Measurements from ENCODE around the gene USP14. TPM values are rescaled to one million over a fixed set of nuclear protein-coding genes. Genes with fewer than 3 reads are reported as not detected.
"Not testable (repeated sequence)": the region's sequence is repeated elsewhere in the genome, so short reads cannot be mapped to it uniquely, and the experiment has no call there.

USP14 gene
- 21.4 and 24.8 TPM in 2 replicates for total RNA-seq

DNA sequence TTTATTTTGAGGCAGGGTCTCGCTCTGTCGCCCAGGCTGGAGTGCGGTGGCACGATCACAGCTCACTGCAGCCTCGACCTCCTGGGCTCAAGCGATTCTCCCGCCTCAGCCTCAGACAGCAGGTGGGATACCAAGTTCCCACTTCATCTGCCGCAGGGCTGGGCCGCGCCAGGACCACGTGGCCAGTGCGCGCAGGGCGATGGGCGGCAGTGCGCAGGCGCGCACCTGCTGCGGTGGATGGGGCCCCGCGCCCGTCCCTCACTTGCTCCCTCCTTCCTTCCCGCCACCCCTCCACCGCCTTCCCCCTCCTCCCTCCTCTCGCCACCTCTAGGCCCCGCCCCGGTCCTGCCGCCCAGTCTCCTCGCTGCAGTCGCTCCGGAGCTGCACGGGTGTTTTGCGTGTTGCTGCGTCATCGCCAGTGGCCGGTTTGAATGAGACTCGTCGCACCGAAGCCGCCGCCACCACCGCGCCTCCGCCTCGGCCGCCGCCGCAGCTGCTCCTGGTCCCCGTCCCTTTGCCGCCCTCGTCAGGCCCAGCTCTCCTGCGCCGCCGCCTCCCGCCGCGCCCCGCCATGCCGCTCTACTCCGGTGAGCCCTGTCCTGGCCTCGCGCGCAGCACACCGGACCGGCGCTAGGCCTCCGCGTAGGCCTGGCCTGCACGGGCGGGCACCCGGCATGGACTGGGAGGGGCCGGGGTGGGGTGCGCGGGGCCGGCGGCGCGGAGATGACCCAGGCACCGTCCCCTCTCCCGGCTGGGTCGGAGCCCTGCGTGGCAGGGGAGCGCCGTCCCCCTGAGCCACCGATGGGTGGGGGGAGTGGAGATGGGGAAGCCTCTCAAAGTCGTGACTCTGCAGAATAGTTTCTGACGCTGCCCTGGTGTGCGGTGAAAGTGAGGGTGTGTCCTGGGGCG lies at the start of gene USP14:
USP14 (plus strand) TSS at position 430 of the 909 bp plus-strand sequence; CDS start at position 572, 142 bp downstream.
- H3K4me3 ChIP-seq (ENCODE audit: insufficient read depth, low read length), result peak within 1 kb of the TSS; percentile 97
- no peaks in the 10 kb centered on the region for H3K27me3 ChIP-seq (ENCODE audit: insufficient read depth, low read length)
- TF ChIP-seq, protein P1, sequence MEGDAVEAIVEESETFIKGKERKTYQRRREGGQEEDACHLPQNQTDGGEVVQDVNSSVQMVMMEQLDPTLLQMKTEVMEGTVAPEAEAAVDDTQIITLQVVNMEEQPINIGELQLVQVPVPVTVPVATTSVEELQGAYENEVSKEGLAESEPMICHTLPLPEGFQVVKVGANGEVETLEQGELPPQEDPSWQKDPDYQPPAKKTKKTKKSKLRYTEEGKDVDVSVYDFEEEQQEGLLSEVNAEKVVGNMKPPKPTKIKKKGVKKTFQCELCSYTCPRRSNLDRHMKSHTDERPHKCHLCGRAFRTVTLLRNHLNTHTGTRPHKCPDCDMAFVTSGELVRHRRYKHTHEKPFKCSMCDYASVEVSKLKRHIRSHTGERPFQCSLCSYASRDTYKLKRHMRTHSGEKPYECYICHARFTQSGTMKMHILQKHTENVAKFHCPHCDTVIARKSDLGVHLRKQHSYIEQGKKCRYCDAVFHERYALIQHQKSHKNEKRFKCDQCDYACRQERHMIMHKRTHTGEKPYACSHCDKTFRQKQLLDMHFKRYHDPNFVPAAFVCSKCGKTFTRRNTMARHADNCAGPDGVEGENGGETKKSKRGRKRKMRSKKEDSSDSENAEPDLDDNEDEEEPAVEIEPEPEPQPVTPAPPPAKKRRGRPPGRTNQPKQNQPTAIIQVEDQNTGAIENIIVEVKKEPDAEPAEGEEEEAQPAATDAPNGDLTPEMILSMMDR (IDR thresholded peaks at IDR 0.05; ENCODE audit: extremely low read depth, low read depth, low read length), result no peak
- peaks cover 5% of the 10 kb centered on the region for H3K36me3 ChIP-seq (ENCODE audit: insufficient read depth, low read length)
- H3K79me2 ChIP-seq (ENCODE audit: insufficient read depth, low read length), result peaks cover 47% of the 10 kb centered on the region
- DNase-seq (ENCODE audit: insufficient read length, low spot score, missing footprints), result peak; percentile 99
- peak within 1 kb of the TSS; percentile 87 for H2AFZ ChIP-seq (ENCODE audit: low read length)
- H3K9me3 ChIP-seq (ENCODE audit: low read depth, low read length), result no peaks in the 10 kb centered on the region
- H3K4me1 ChIP-seq (ENCODE audit: insufficient read depth, low read length), result peaks cover 9% of the 10 kb centered on the region
- H4K20me1 ChIP-seq (ENCODE audit: insufficient read depth, low read length), result peaks cover 23% of the 10 kb centered on the region
- H3K4me2 ChIP-seq (ENCODE audit: insufficient read depth, low read length), result peak within 1 kb of the TSS; percentile 85
- H3K27ac ChIP-seq (ENCODE audit: low read depth, low read length), result peak within 1 kb of the TSS; percentile 85

DNA sequence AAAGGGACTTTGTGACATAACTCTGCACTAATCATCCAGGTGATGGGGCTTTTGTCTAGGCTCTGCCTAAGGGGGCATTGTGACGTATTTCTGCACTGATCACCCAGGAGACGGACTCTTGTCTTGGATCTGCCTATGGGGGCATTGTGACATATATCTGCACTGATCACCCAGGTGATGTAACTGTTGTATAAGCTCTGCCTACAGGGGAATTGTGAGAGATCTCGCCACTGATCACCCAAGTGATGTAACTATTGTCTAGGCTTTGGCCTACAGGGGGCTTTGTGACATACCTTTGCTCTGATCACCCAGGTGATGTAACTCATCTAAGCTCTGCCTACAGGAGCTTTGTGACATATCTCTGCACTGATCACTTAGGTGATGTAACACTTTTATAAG lies 49.7 kb upstream of the USP14 start:
- not testable (repeated sequence) for H4K20me1 ChIP-seq (ENCODE audit: insufficient read depth, low read length); H3K4me3 ChIP-seq (ENCODE audit: insufficient read depth, low read length); H3K36me3 ChIP-seq (ENCODE audit: insufficient read depth, low read length); H3K27ac ChIP-seq (ENCODE audit: low read depth, low read length); H2AFZ ChIP-seq (ENCODE audit: low read length); DNase-seq (ENCODE audit: insufficient read length, low spot score, missing footprints); H3K4me2 ChIP-seq (ENCODE audit: insufficient read depth, low read length); H3K27me3 ChIP-seq (ENCODE audit: insufficient read depth, low read length); H3K4me1 ChIP-seq (ENCODE audit: insufficient read depth, low read length); H3K9me3 ChIP-seq (ENCODE audit: low read depth, low read length); H3K79me2 ChIP-seq (ENCODE audit: insufficient read depth, low read length)

DNA sequence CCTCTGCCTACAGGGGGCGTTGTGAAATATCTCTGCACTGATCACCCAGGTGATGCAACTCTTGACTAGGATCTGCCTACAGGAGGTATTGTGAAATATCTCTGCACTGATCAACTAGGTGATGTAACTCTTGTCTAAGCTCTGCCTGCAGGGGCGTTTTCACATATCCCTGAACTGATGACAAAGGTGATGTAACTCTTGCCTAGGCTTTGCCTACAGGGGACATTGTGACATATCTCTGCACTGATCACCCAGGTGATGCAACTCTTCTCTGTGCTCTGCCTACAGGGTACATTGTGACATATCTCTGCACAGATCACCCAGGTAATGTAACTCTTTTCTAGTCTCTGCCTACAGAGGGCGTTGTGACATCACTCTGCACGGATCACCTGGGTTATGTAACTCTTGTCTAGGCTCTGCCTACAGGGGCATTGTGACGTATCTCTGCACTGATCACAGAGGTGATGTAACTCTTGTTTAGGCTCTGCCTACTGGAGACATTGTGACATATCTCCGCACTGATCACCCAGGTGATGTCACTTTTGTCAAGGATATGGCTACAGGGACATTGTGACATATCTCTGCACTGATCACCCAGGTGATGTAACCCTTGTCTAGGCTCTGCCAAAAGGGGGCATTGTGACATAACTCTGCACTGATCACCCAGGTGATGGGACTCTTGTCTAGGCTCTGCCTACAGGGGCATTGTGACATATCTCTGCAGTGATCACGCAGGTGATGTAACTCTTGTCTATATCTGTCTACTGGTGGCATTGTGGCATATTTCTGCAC lies 49.0 kb upstream of the USP14 start:
- H3K4me3 ChIP-seq (ENCODE audit: insufficient read depth, low read length); H2AFZ ChIP-seq (ENCODE audit: low read length); DNase-seq (ENCODE audit: insufficient read length, low spot score, missing footprints); H3K27ac ChIP-seq (ENCODE audit: low read depth, low read length); H3K4me1 ChIP-seq (ENCODE audit: insufficient read depth, low read length); H4K20me1 ChIP-seq (ENCODE audit: insufficient read depth, low read length); H3K79me2 ChIP-seq (ENCODE audit: insufficient read depth, low read length); H3K9me3 ChIP-seq (ENCODE audit: low read depth, low read length); H3K4me2 ChIP-seq (ENCODE audit: insufficient read depth, low read length); H3K27me3 ChIP-seq (ENCODE audit: insufficient read depth, low read length); H3K36me3 ChIP-seq (ENCODE audit: insufficient read depth, low read length): not testable (repeated sequence)

DNA sequence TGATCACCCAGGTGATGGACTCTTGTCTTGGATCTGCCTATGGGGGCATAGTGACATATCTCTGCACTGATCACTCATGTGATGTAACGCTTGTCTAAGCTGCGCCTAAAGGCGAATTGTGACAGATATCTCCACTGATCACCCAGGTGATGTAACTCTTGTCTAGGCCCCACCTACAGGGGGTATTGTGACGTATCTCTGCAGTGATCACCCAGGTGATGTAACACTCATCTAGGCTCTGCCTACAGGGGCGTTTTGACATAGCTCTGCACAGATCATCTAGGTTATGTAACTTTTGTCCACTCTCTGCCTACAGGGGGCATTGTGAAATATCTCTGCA lies 48.5 kb upstream of the USP14 start:
- not testable (repeated sequence) for H3K4me3 ChIP-seq (ENCODE audit: insufficient read depth, low read length); H3K27me3 ChIP-seq (ENCODE audit: insufficient read depth, low read length); DNase-seq (ENCODE audit: insufficient read length, low spot score, missing footprints); H3K79me2 ChIP-seq (ENCODE audit: insufficient read depth, low read length); H3K36me3 ChIP-seq (ENCODE audit: insufficient read depth, low read length); H3K9me3 ChIP-seq (ENCODE audit: low read depth, low read length); H3K4me2 ChIP-seq (ENCODE audit: insufficient read depth, low read length); H3K4me1 ChIP-seq (ENCODE audit: insufficient read depth, low read length); H2AFZ ChIP-seq (ENCODE audit: low read length); H4K20me1 ChIP-seq (ENCODE audit: insufficient read depth, low read length); H3K27ac ChIP-seq (ENCODE audit: low read depth, low read length)

DNA sequence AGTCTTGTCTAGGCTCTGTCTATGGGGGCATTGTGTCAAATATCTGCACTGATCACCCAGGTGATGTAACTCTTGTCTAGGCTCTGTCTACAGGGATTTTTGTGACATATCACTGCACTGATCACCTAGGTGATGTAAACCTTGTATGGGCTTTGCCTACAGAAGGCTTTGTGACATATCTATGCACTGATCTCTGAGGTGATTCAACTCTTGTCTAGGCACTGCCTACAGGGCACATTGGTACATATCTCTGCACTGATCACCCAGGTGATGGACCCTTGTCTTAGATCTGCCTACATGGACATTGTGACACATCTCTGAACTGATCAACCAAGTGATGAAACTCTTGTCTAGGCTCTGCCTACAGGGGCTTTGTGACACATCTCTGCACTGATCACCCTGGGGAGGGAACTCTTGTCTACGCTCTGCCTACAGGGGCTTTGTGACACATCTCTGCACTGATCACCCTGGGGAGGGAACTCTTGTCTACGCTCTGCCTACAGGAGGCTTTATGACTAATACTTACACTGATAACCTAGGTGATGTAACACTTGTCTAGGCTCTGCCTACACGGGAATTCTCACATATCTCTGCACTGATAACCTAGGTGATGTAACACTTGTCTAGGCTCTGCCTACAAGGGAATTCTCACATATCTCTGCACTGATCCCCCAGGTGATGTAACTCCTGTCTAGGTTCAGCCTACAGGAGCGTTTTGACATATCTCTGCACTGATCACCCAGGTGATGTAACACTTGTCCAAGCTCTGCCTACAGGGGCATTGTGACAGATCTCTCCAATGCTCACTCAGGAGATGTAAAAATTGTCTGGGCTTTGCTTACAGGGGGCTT lies 47.8 kb upstream of the USP14 start:
- DNase-seq (ENCODE audit: insufficient read length, low spot score, missing footprints); H3K79me2 ChIP-seq (ENCODE audit: insufficient read depth, low read length); H3K4me3 ChIP-seq (ENCODE audit: insufficient read depth, low read length); H3K27ac ChIP-seq (ENCODE audit: low read depth, low read length); H4K20me1 ChIP-seq (ENCODE audit: insufficient read depth, low read length); H3K4me1 ChIP-seq (ENCODE audit: insufficient read depth, low read length); H3K36me3 ChIP-seq (ENCODE audit: insufficient read depth, low read length); H3K27me3 ChIP-seq (ENCODE audit: insufficient read depth, low read length); H3K9me3 ChIP-seq (ENCODE audit: low read depth, low read length); H3K4me2 ChIP-seq (ENCODE audit: insufficient read depth, low read length); H2AFZ ChIP-seq (ENCODE audit: low read length): not testable (repeated sequence)
